H7 (cell line): Measurements from ENCODE around the gene SFRP2. TPM values are rescaled to one million over a fixed set of nuclear protein-coding genes. Genes with fewer than 3 reads are reported as not detected.

Experiments
- DNase-seq: peaks from one replicate; pipeline ENCODE4 v3.0.0; 2012
- H3K27me3 ChIP-seq: 2 replicates; pipeline ENCODE4 v1.6.0; 2011; ENCODE audit warnings: mild to moderate bottlenecking, low read length; ENCODE audit not compliant: control insufficient read depth, insufficient read depth
- H3K36me3 ChIP-seq: replicated peaks from 2 replicates; pipeline ENCODE4 v1.5.1; 2011; ENCODE audit warnings: low read length; ENCODE audit not compliant: control insufficient read depth, insufficient read depth
- H3K4me3 ChIP-seq: 2 replicates; pipeline ENCODE4 v1.5.1; 2011; ENCODE audit warnings: low read depth, mild to moderate bottlenecking, control low read depth, low read length, moderate library complexity; ENCODE audit not compliant: insufficient read depth
- total RNA-seq: library from RNA; depleted of rRNA; stranded (reverse); fragments of >200 nt; shearing (Covaris generic); gene quantifications from 2 replicates; pipeline ENCODE4 v1.2.3, GENCODE V29; 2014

Gene SFRP2
- total RNA-seq, 1 experiment from 2014 or later: 140 TPM

GRCh38 chr4:153809916-153810810 is 21.3 kb upstream of the SFRP2 start:
- Histone ChIP-seq H3K4me3 (no peak overlapping the region), H3K27me3 (no peaks in the 10 kb centered on the region), H3K36me3 (no peaks in the 10 kb centered on the region)
- no peak for DNase-seq

- no peak for DNase-seq
- H3K36me3 ChIP-seq: no peaks in the 10 kb centered on the region
Measured at GRCh38 chr4:153809307-153809706, 20.4 kb upstream of the SFRP2 start.

GRCh38 chr4:153808175-153808574 is 19.3 kb upstream of the SFRP2 start:
- no peak for DNase-seq
- H3K27me3 ChIP-seq: no peaks in the 10 kb centered on the region
- no peaks in the 10 kb centered on the region for H3K36me3 ChIP-seq
- H3K4me3 ChIP-seq: no peak overlapping the region

More at GRCh38 chr4:153809307-153809706, 20.4 kb upstream of the SFRP2 start:
- no peak overlapping the region for H3K4me3 ChIP-seq
- no peaks in the 10 kb centered on the region for H3K27me3 ChIP-seq

DNA sequence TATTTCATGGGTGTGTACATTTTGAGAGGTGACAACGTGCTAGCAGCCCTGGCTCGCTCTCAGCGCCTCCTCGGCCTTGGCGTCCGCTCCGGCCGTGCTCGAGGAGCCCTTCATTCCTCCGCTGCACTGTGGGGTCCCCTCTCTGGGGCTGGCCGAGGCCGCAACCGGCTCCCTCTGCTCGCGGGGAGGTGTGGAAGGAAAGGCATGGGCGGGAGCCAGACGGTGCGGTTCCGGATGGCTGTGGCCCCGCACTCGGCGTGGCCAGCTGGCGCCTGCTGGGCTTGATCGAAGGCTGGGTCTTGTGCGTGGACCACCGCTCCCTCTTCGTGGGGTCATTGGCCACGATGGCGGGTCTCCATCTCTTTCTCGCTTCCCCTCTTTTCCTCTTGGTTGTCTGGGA is 17.2 kb upstream of the SFRP2 start:
- DNase-seq: no peak
- Histone ChIP-seq H3K36me3 (no peaks in the 10 kb centered on the region), H3K4me3 (no peak overlapping the region), H3K27me3 (no peaks in the 10 kb centered on the region)

DNA sequence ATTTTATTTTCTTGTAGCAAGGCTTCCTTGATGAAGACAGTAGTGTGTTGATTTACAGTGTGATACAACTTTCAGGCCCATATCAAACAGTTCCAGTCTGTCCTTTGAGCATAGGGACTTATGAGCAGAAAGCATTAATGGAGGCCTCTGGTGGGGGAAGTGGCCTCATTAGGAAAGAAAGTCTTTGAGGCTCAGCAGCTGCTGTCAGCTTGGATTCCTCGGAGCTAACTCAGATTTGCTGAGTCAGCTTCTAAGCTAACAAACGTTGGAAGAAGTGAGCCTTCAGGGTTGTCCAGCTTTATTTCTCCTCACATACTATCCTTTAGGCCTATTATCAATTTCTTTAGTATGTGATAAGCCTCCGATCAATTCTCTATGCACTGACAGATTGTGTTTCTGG is 15.8 kb upstream of the SFRP2 start:
- DNase-seq: no peak
- Histone ChIP-seq H3K4me3 (no peak overlapping the region), H3K27me3 (no peaks in the 10 kb centered on the region), H3K36me3 (no peaks in the 10 kb centered on the region)

GRCh38 chr4:153799694-153800074 is 10.8 kb upstream of the SFRP2 start:
- no peak for DNase-seq
- no peaks in the 10 kb centered on the region for H3K36me3 ChIP-seq
- H3K27me3 ChIP-seq: no peaks in the 10 kb centered on the region
- H3K4me3 ChIP-seq: no peak overlapping the region

GRCh38 chr4:153798901-153799693 is 10.2 kb upstream of the SFRP2 start:
- Histone ChIP-seq H3K4me3 (no peak overlapping the region), H3K36me3 (no peaks in the 10 kb centered on the region), H3K27me3 (no peaks in the 10 kb centered on the region)
- DNase-seq: no peak

DNA sequence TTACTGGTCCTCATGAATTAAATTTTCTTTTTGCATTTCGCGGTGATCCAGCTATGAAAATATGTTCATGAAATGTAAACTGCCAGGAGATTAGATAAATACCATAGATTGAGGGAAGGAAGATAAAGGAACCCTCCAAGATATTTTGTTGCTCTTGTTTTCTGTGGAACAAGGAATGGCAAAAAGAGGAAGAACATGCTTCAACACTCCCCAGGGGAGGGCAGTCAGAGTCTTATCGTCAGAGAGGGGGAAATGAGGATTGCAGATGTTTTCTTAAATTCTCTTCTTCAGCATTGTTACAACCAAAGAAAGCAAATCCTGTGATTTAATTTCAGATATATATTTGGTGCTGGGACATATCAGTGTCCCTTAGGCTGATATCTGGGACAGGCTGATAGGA is 9.5 kb upstream of the SFRP2 start:
- H3K4me3 ChIP-seq: no peak overlapping the region
- no peaks in the 10 kb centered on the region for H3K36me3 ChIP-seq
- no peaks in the 10 kb centered on the region for H3K27me3 ChIP-seq
- DNase-seq: no peak

DNA sequence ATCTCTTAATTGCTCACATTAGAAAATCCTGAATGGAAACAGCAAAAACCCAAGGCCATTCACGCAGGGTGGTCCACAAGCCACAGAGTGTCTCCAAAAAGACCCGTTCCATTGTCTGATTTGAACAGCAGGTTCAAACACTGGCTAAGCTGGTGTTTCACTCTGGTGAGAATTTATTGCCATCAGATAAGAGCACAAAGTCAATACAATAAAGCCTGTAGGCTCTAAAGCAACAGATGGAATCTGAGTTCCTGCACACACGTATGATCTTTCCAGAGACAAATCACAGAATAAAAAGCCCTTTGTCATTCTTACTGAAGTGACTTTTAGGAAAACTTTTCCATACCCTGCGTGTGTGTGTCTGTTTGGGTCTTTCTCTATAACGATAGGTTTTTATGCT is 5.1 kb upstream of the SFRP2 start:
- H3K27me3 ChIP-seq: peaks cover 14% of the 10 kb centered on the region
- DNase-seq: no peak

DNA sequence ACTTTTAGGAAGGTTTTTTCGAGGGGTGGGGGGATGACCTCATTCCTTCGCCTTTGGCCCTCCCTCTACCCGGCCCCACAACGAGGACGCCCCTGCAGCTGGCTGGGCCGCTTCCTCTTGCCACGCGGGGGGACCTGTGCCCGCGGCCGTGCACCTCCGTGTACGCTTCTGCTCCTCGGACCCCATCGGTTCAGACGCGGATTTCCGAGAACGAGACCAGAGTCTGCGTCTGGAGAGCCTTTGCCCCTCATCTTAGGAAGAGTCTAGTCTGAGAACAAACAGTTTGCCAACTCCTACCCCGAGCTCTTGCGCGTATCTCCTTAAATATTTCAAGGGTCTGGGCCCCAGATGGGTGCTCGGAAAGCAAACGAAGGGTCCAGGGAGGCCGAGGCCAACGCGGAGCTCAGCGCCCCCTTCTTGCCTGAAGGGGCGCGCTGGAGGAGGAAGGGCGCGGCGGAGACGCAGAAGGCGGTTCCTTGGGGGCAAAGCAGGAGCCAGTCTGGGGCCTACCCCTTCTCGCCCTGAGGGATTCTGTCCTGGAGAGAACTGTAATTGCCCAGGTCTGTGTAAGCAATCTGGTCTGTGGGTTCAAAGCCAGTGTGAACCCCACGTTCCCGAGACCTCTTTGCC is 3.9 kb upstream of the SFRP2 start:
- Histone ChIP-seq H3K4me3 (peak overlapping the region; percentile 61), H3K36me3 (no peaks in the 10 kb centered on the region), H3K27me3 (peaks cover 19% of the 10 kb centered on the region)
- DNase-seq: peak; percentile 72

More for the DNA sequence above, 5.1 kb upstream of the SFRP2 start:
- Histone ChIP-seq H3K4me3 (no peak overlapping the region), H3K36me3 (no peaks in the 10 kb centered on the region)

DNA sequence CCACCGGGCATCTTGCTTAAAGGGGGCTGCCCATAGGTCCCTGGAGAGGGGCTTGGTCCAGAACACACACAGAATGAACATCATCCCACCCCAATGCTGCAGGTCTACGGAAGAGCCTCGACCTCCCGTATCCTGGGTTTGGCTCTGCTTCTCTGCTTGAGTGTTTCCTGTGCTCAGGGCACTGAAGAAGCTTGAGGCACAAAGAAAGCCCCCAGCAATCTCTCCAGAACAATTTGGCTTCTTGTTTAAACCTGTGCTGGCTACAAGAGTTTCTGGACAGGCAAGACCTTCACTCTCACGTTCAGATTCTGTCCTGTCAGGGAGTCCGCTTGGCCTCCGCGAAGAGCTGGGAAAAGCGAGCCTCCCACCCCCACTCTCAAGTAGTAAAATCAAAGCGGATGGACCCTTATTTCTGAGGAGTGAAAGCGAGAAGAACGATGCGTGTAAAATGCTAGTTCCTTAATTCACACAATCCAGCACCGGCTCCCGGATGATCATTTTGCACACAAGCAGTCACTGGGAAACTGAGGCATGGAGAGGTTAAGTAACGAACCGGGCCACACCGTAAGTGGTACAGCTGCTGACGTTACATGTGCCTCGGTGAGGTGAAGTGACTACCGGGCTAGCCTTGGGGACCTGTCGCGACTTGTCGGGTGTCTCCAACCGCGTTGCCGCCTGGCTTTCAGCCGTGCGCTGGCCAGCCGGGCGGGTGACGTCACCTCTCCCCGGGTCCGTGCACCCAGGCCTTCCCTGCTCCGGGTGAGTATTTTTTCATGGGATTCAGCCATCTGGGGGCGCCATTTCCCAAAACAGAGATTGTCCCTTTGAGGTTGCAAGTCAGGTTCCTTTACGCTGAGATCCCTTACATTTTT is 3.1 kb upstream of the SFRP2 start:
- peaks cover 23% of the 10 kb centered on the region for H3K27me3 ChIP-seq
- DNase-seq: peak; percentile 88
- H3K36me3 ChIP-seq: no peaks in the 10 kb centered on the region
- H3K4me3 ChIP-seq: peak overlapping the region; percentile 61

- peak; percentile 87 for DNase-seq
- Histone ChIP-seq H3K27me3 (peaks cover 23% of the 10 kb centered on the region), H3K4me3 (peak overlapping the region; percentile 61), H3K36me3 (no peaks in the 10 kb centered on the region)
Measured at GRCh38 chr4:153790962-153791551, 2.2 kb upstream of the SFRP2 start.

GRCh38 chr4:153790500-153790865 is 1.6 kb upstream of the SFRP2 start:
- H3K4me3 ChIP-seq: peak overlapping the region; percentile 61
- DNase-seq: peak; percentile 64
- peaks cover 23% of the 10 kb centered on the region for H3K27me3 ChIP-seq
- peaks cover 1% of the 10 kb centered on the region; the same call in 1 of the 2 replicates for H3K36me3 ChIP-seq
